GM19463 (cell line): ENCODE data around the gene APOL1.
"Not testable (repeated sequence)": the region's sequence is repeated elsewhere in the genome, so short reads cannot be mapped to it uniquely, and the experiment has no call there.

Experiments used
- ATAC-seq: cut with Tn5 transposase; IDR thresholded peaks from one replicate; pipeline ENCODE4 v1.9.1; 2021; ENCODE audit warnings: mild to moderate bottlenecking, moderate library complexity; ENCODE audit not compliant: unreplicated experiment

The APOL1 gene

GRCh38 chr22:36244522-36245391 is 8.2 kb upstream of the APOL1 start:
- ATAC-seq = no peak

GRCh38 chr22:36245805-36246356 is 7.1 kb upstream of the APOL1 start:
- ATAC-seq = no peak

GRCh38 chr22:36246718-36247117 is 6.2 kb upstream of the APOL1 start:
- ATAC-seq = no peak

- ATAC-seq = no peak
Measured at GRCh38 chr22:36247955-36248354, 5.0 kb upstream of the APOL1 start.

GRCh38 chr22:36249160-36249559 is 3.8 kb upstream of the APOL1 start:
- ATAC-seq = no peak

GRCh38 chr22:36250292-36250960 is 2.5 kb upstream of the APOL1 start:
- ATAC-seq = not testable (repeated sequence)

GRCh38 chr22:36251979-36252608 is 839 bp upstream of the APOL1 start:
- ATAC-seq = not testable (repeated sequence)

GRCh38 chr22:36253523-36254490 is 874 bp downstream of the APOL1 start:
- ATAC-seq = no peak

GRCh38 chr22:36255572-36255971 is 2.6 kb downstream of the APOL1 start:
- ATAC-seq = not testable (repeated sequence)

GRCh38 chr22:36256478-36256877 is 3.5 kb downstream of the APOL1 start:
- no peak for ATAC-seq

GRCh38 chr22:36257308-36257707 is 4.4 kb downstream of the APOL1 start:
- no peak for ATAC-seq

GRCh38 chr22:36257948-36258670 is 5.2 kb downstream of the APOL1 start:
- no peak for ATAC-seq

GRCh38 chr22:36258701-36259614 is 6.0 kb downstream of the APOL1 start:
- ATAC-seq = peak; percentile 47

- no peak for ATAC-seq
Measured at GRCh38 chr22:36259615-36260300, 6.8 kb downstream of the APOL1 start.

GRCh38 chr22:36261675-36262074 is 8.7 kb downstream of the APOL1 start:
- not testable (repeated sequence) for ATAC-seq

- not testable (repeated sequence) for ATAC-seq
Measured at GRCh38 chr22:36262307-36262706, 9.4 kb downstream of the APOL1 start.

- ATAC-seq = not testable (repeated sequence)
Measured at GRCh38 chr22:36263216-36263673, 10.3 kb downstream of the APOL1 start.
